Brain microvascular endothelial cell (primary cell): ENCODE measurements around the gene TPST2.

ENCODE experiments used
- DNase-seq: peaks from one replicate; pipeline ENCODE4 v3.0.0-alpha.2; 2020
- H3K27ac ChIP-seq: fragments of 250-450 bp; sonication (Bioruptor Pico); 2 replicates; pipeline ENCODE4 v1.5.1; 2020; ENCODE audit warnings: mild to moderate bottlenecking, moderate library complexity
- H3K27me3 ChIP-seq: fragments of 250-450 bp; sonication (Bioruptor Pico); replicated peaks from 2 replicates; pipeline ENCODE4 v1.5.1; 2020; ENCODE audit warnings: mild to moderate bottlenecking
- H3K36me3 ChIP-seq: fragments of 250-450 bp; sonication (Bioruptor Pico); replicated peaks from 2 replicates; pipeline ENCODE4 v1.5.1; 2020; ENCODE audit warnings: mild to moderate bottlenecking
- H3K4me3 ChIP-seq: 2 replicates; pipeline ENCODE4 v1.5.1; 2011; ENCODE audit warnings: low read depth, mild to moderate bottlenecking, control low read depth, low read length, moderate library complexity
- in situ Hi-C: cut with HindIII; loops from 2 replicates; pipeline ENCODE4 v1.10.0; 2017; ENCODE audit warnings: low sequenced_read_pairs, low pct_ligation_motif_present
- TF ChIP-seq, protein P1 (sequence below): IDR thresholded peaks from 2 replicates; pipeline ENCODE4 v1.5.1; 2011; ENCODE audit warnings: low read depth, mild to moderate bottlenecking, moderate library complexity, low read length, control low read depth, inconsistent platforms; ENCODE audit errors: missing control alignments

Gene TPST2

DNA sequence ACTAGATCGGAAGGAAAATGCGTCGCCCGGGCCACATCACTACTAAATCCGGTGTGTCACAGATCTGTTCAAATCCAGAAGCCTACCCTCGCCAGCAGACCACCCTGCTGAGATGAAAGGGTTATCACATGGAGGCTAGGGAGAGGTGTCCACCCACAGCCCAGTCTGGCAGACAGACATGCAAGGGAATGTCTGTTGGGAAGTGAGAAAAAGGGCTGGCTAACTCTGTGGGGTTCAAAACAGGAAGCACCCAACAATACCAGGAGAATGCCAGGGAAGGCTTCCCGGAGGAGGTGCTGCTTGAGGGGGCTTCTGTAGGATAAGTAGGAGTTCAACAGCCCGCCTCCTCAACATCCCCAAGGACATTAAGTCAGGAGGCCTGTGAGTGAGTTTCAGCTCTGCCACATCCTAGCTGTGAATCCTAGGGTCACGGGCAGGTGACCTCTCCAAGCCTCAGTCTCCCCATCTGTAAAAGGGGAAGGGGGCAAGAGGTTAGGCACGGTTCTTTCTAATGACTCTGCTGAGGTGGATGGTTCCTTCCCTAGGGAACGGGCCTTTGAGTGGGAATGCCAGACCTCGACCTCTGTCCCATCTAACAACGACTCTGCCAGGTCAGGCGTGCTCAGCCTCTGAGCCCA lies 1.1 kb downstream of the TPST2 start:
- in situ Hi-C loops = no loop called here
- H3K27me3 ChIP-seq = no peaks in the 10 kb centered on the region
- H3K4me3 ChIP-seq = peak overlapping the region; percentile 62
- TF ChIP-seq, protein P1, sequence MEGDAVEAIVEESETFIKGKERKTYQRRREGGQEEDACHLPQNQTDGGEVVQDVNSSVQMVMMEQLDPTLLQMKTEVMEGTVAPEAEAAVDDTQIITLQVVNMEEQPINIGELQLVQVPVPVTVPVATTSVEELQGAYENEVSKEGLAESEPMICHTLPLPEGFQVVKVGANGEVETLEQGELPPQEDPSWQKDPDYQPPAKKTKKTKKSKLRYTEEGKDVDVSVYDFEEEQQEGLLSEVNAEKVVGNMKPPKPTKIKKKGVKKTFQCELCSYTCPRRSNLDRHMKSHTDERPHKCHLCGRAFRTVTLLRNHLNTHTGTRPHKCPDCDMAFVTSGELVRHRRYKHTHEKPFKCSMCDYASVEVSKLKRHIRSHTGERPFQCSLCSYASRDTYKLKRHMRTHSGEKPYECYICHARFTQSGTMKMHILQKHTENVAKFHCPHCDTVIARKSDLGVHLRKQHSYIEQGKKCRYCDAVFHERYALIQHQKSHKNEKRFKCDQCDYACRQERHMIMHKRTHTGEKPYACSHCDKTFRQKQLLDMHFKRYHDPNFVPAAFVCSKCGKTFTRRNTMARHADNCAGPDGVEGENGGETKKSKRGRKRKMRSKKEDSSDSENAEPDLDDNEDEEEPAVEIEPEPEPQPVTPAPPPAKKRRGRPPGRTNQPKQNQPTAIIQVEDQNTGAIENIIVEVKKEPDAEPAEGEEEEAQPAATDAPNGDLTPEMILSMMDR = no peak
- H3K27ac ChIP-seq = peak overlapping the region; percentile 71
- no peaks in the 10 kb centered on the region for H3K36me3 ChIP-seq
- no peak for DNase-seq

DNA sequence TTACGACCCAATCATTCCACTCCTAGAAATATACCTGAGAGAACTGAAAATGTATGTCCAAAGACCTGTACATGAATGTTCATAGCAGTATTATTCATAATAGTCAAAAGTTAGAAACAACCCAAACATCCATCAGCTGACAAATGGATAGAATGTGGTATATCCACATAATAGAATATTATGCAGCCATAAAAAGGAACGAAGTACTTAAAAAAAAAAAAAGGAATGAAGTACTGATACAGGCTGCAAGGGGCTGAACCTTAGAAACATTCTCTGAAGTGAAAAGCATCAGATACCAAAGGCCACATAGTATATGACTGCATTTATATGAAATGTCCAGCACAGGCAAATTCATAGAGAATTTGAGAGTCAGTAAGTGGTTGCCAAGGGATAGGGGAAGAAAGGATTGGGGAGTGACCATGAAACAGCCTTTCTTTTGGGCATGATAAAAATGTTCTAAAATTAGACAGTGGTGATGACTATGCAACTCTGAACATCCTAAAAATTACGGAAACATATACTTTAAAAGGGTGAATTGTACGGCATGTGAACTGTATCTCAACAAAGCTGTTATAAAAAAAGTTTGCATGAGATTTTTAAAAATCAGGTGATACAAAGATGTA lies 1.8 kb downstream of the TPST2 start:
- Histone ChIP-seq H3K27me3 (no peaks in the 10 kb centered on the region), H3K4me3 (no peak overlapping the region), H3K36me3 (no peaks in the 10 kb centered on the region), H3K27ac (peak overlapping the region; percentile 71)
- TF ChIP-seq, protein P1 = no peak
- in situ Hi-C loops = no loop called here
- DNase-seq = peak; percentile 23

DNA sequence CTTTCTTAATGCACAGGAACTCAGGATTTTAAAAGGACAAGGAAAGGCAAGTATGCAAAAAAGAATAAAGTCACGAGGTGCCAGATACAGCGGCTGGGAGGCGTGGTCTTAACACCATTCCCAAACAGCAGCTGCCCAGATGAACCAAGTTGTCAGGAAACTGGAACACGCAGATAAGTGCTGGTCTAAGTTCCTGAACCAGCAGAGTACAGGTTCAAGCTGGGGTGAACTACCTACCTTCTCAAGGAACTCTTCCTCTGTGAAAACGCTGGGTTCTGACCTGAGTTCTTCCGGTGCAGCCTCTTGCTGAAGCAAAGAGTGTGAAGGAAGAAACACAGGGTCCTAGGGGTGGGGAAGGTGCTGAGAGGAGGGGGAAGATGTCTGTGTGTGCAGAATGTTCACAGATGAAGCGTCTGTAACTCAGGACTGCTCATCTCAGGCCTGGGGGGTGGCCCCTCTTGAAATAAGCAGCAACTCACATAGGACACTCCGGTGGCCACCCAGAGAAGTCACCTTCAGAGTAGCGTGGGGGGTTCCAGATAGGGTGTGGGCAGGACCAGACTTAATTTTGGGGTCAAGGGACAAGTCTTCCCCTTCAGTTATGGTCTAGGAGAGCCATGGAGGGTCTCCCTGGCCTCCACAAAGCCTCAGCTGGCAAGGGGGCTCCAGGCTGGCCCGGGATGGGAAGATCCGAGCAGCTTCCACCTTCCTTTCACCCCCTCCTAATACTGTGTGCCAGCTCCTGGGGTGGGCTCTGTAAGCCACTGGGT lies 3.2 kb downstream of the TPST2 start:
- in situ Hi-C loops = no loop called here
- DNase-seq = no peak
- Histone ChIP-seq H3K4me3 (no peak overlapping the region), H3K27me3 (no peaks in the 10 kb centered on the region), H3K36me3 (peaks cover 7% of the 10 kb centered on the region), H3K27ac (no peak overlapping the region)
- TF ChIP-seq, protein P1 = no peak

DNA sequence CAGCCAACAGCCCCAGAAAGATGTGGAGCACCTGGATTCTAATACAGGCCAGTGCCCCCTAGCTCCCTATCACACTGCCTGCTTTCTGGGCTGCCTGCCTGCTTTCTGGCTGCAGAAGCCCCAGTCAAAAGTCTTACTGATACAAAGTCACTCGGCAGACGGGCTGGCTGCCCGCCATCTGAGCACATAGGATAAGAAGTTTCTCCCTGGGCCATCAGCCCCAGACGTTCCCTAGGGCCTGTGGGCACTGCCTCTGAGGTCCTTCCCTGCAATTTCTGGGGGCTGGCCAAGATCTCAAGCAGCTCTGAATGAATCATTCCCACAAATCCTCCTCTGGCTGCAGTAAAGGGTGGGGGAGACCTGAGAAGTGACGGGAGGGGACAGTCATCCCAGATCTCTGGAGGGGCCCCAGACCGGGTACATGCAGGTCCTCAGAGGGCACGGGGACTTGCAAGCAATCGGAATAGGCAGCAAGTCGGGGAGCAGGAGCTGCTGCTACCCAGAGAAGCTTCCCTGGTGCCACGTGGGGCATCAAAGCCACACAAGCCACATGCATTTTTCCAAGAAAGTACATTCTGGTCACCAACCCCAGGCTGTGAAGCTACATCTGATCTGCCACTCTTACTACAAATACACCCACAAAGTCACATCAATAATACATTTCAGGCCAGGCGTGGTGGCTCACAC lies 4.7 kb downstream of the TPST2 start:
- DNase-seq = peak; percentile 74
- TF ChIP-seq, protein P1 = peak; percentile 34
- Histone ChIP-seq H3K27me3 (no peaks in the 10 kb centered on the region), H3K4me3 (no peak overlapping the region), H3K36me3 (peaks cover 11% of the 10 kb centered on the region), H3K27ac (no peak overlapping the region)
- in situ Hi-C loops = no loop called here

DNA sequence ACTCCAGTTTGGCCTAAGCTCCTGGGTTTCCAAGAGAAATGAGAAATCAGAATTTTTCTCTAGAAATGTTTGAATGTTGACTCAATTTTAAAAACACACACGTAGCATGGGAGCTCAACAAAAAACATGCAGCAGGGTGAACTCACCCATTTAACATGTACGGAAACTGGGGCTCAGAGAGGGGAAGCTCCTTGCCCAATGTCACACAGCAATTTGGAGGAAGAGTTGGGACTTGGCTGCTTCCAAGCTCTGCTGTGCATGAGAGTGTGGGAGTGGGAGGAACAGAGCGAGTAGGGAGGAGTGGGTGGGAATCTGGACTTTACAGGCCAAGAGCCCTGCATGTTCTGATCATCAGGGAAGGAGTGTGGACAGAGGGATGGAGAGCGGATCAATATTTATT lies 5.9 kb downstream of the TPST2 start:
- H3K27ac ChIP-seq = no peak overlapping the region
- in situ Hi-C loops = no loop called here
- TF ChIP-seq, protein P1 = no peak
- peaks cover 11% of the 10 kb centered on the region for H3K36me3 ChIP-seq
- H3K4me3 ChIP-seq = no peak overlapping the region
- DNase-seq = no peak
- H3K27me3 ChIP-seq = no peaks in the 10 kb centered on the region
